HEK293 (cell line): ENCODE data around the gene THUMPD1.
A peak's percentile ranks its signal among the peaks of the same experiment; 100 is the strongest.
"Not testable (repeated sequence)": the region's sequence is repeated elsewhere in the genome, so short reads cannot be mapped to it uniquely, and the experiment has no call there.

Experiments used
- CTCF ChIA-PET: fragments of 350-600 bp; formaldehyde crosslinking; extraction: SDS; loops from one replicate; lab custom pipeline; 2021; ENCODE audit warnings: antibody characterized with exemption; lab: Yijun Ruan, JAX
- POLR2A ChIA-PET: fragments of 300-600 bp; formaldehyde crosslinking; extraction: SDS; loops from one replicate; lab custom pipeline; 2020; ENCODE audit warnings: antibody characterized with exemption, inconsistent platforms; lab: Yijun Ruan, JAX
- H3K27ac ChIP-seq: fragments of 200-500 bp; sonication (Bioruptor generic); 2 replicates; pipeline ENCODE4 v1.5.1; 2014; ENCODE audit warnings: low read depth, low read length, control low read depth, inconsistent platforms; ENCODE audit errors: extremely low read depth
- H3K36me3 ChIP-seq, 2 experiments: fragments of 200-500 bp in 1 of 2; sonication (Bioruptor generic) in 1 of 2; 1 replicate in 1 of 2; 2 replicates in 1 of 2; pipeline ENCODE4 v1.5.1; 2014 to 2017; ENCODE audit warnings: inconsistent platforms in 2 of 2, low read length in 2 of 2; ENCODE audit not compliant: control insufficient read depth in 2 of 2, insufficient read depth in 1 of 2
- H3K4me1 ChIP-seq: fragments of 200-500 bp; sonication (Bioruptor generic); 2 replicates; pipeline ENCODE4 v1.5.1; 2014; ENCODE audit warnings: mild to moderate bottlenecking, low read length, inconsistent platforms; ENCODE audit not compliant: control insufficient read depth, insufficient read depth
- H3K4me3 ChIP-seq: 2 replicates; pipeline ENCODE4 v1.5.1; 2011; ENCODE audit warnings: low read depth, mild to moderate bottlenecking, control low read depth, low read length, moderate library complexity
- H3K9me3 ChIP-seq: fragments of 200-500 bp; sonication (Bioruptor generic); 2 replicates; pipeline ENCODE4 v1.5.1; 2014; ENCODE audit warnings: low read depth, low read length, inconsistent platforms; ENCODE audit not compliant: control insufficient read depth, insufficient read depth
- EGR2 ChIP-seq: fragments of 450-650 bp; formaldehyde crosslinking; IDR thresholded peaks from 2 replicates; pipeline ENCODE4 v1.5.1; 2016; ENCODE audit warnings: low read depth, missing biosample characterization, missing genetic modification characterization
- MZF1 ChIP-seq: fragments of 450-650 bp; formaldehyde crosslinking; IDR thresholded peaks from 2 replicates; pipeline ENCODE4 v1.5.1; 2017; ENCODE audit warnings: missing biosample characterization, missing genetic modification characterization, borderline replicate concordance
- OSR2 ChIP-seq: fragments of 450-650 bp; formaldehyde crosslinking; IDR thresholded peaks from 2 replicates; pipeline ENCODE4 v1.5.1; 2016; ENCODE audit warnings: missing biosample characterization, missing genetic modification characterization
- RBAK ChIP-seq: fragments of 450-650 bp; formaldehyde crosslinking; IDR thresholded peaks from 2 replicates; pipeline ENCODE4 v1.5.1; 2016; ENCODE audit warnings: missing biosample characterization, missing genetic modification characterization
- ZBTB21 ChIP-seq: fragments of 450-650 bp; formaldehyde crosslinking; IDR thresholded peaks from 2 replicates; pipeline ENCODE4 v1.5.1; 2017; ENCODE audit warnings: missing biosample characterization, missing genetic modification characterization
- ZNF114 ChIP-seq: fragments of 450-650 bp; formaldehyde crosslinking; IDR thresholded peaks from 2 replicates; pipeline ENCODE4 v1.5.0; 2017; ENCODE audit warnings: missing biosample characterization, missing genetic modification characterization
- ZNF184 ChIP-seq: fragments of 450-650 bp; IDR thresholded peaks from 2 replicates; pipeline ENCODE4 v1.5.1; 2018; ENCODE audit warnings: missing biosample characterization, mild to moderate bottlenecking, missing genetic modification characterization
- ZNF2 ChIP-seq: fragments of 450-650 bp; formaldehyde crosslinking; IDR thresholded peaks from 2 replicates; pipeline ENCODE4 v1.5.1; 2016; ENCODE audit warnings: missing biosample characterization, missing genetic modification characterization
- ZNF433 ChIP-seq: fragments of 450-650 bp; formaldehyde crosslinking; IDR thresholded peaks from 2 replicates; pipeline ENCODE4 v1.5.1; 2016; ENCODE audit warnings: missing biosample characterization, missing genetic modification characterization, low read depth
- ZNF558 ChIP-seq: fragments of 450-650 bp; formaldehyde crosslinking; IDR thresholded peaks from 2 replicates; pipeline ENCODE4 v1.5.1; 2016; ENCODE audit warnings: missing biosample characterization, missing genetic modification characterization
- ZNF571 ChIP-seq: fragments of 450-650 bp; formaldehyde crosslinking; IDR thresholded peaks from 2 replicates; pipeline ENCODE4 v1.5.0; 2017; ENCODE audit warnings: missing biosample characterization, missing genetic modification characterization
- ZNF600 ChIP-seq: fragments of 450-650 bp; formaldehyde crosslinking; IDR thresholded peaks from 2 replicates; pipeline ENCODE4 v1.5.1; 2016; ENCODE audit warnings: missing biosample characterization, missing genetic modification characterization
- ZNF654 ChIP-seq: fragments of 450-650 bp; formaldehyde crosslinking; IDR thresholded peaks from 2 replicates; pipeline ENCODE4 v1.5.1; 2016; ENCODE audit warnings: low read depth, missing biosample characterization, missing genetic modification characterization
- ZXDB ChIP-seq: fragments of 450-650 bp; formaldehyde crosslinking; IDR thresholded peaks from 2 replicates; pipeline ENCODE4 v1.5.1; 2016; ENCODE audit warnings: missing biosample characterization, missing genetic modification characterization
- TF ChIP-seq, protein P1 (sequence below): fragments of 450-650 bp; formaldehyde crosslinking; IDR thresholded peaks from 2 replicates; pipeline ENCODE4 v1.5.1; 2016; ENCODE audit warnings: missing biosample characterization, missing genetic modification characterization
- TF ChIP-seq, protein P2 (sequence below): fragments of 450-650 bp; formaldehyde crosslinking; IDR thresholded peaks from 2 replicates; pipeline ENCODE4 v1.5.1; 2016; ENCODE audit warnings: missing biosample characterization, missing genetic modification characterization
- TF ChIP-seq, protein P3 (sequence below): fragments of 450-650 bp; formaldehyde crosslinking; IDR thresholded peaks from 2 replicates; pipeline ENCODE4 v1.5.1; 2016; ENCODE audit warnings: missing biosample characterization, missing genetic modification characterization

Gene THUMPD1

DNA sequence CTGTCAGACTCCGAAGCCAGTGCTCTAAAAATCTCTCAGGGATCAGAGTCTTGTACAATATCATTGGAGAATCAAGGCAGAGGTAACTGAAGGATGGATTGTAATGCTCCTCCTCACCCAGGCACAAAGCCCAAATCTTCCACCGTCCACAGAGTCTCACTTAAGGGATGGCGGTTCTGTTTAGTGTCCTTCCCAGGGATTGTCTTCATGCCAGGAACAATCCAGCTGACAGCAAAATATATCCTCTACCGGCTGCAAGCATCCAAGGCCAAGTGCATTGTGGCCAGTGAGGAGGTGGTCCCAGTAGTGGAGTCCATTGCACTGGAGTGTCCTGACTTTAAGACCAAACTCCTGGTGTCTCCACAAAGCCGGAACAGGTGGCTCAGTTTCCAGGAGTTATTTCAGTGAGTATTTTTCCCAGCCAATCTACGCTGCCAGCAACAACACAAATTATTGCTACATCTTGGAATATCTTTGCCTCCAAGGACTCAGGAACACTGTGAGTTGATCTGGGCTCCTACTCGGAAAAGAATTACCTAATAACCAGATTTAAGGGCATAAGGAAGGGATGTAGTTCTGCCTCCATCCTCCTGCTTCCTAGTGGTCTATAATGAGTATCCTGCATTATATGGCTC lies 30.2 kb downstream of the THUMPD1 start:
- ChIA-PET POLR2A (no interaction called here), CTCF (interaction anchor here (0.6 to 1.0 kb wide), 2 partner anchors 19 to 317 kb away, joined by 3 to 4 read pairs; no protein-coding TSS in a partner anchor)
- TF ChIP-seq ZBTB21 (no peak), ZXDB (tag by site-specific recombination) (no peak), ZNF654 (tag by site-specific recombination) (no peak), OSR2 (tag by site-specific recombination) (no peak)
- Histone ChIP-seq H3K9me3 (no peaks in the 10 kb centered on the region), H3K36me3 (no peaks in the 10 kb centered on the region), H3K4me1 (no peaks in the 10 kb centered on the region), H3K4me3 (no peak overlapping the region), H3K27ac (no peak overlapping the region)

DNA sequence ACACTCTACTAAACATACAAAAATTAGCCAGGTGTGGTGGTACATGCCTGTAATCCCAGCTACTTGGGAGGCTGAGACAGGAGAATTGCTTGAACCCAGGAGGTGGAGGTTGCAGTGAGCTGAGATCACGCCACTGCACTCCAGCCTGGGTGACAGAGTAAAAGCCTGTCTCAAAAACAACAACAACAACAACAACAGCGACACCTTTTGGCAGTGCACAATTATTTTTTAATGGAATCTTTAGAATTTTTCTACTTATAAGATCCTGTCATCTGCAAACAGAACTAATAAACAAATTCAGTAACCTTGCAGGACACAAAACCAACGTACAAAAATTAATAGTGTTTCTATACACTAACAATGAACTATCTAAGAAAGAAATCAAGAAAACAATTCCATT lies 33.5 kb downstream of the THUMPD1 start:
- H3K4me1 ChIP-seq, H3K27ac ChIP-seq, POLR2A ChIA-PET, H3K9me3 ChIP-seq, H3K36me3 ChIP-seq, H3K4me3 ChIP-seq: not testable (repeated sequence)
- CTCF ChIA-PET, result interaction anchor here (0.5 to 0.9 kb wide), 5 partner anchors 12 to 647 kb away, joined by 3 to 6 read pairs (median 3); no protein-coding TSS in a partner anchor
- TF ChIP-seq ZNF654 (tag by site-specific recombination) (peak; percentile 25), ZNF2 (peak; percentile 90)

DNA sequence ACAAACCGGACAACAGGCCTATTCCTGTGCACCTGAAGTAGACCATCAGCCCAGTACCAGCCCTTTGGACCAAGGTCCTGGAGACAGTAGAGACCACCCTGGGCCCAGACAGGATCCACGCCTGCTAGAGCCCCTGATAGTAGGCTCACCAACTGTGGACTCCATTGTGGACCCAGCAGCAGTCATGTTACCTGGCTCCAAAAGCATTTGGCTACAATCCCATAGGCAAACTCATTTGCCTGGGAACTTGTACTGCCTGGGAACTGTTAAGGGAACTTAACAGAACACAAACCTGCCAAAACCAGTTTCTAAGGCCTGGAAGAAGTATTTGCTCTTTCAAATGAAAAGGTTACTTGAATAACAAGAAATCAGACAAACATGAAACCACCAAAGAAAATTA lies 34.2 kb downstream of the THUMPD1 start:
- no peaks in the 10 kb centered on the region for H3K4me1 ChIP-seq
- no peaks in the 10 kb centered on the region for H3K36me3 ChIP-seq
- POLR2A ChIA-PET, result no interaction called here
- H3K9me3 ChIP-seq, result no peaks in the 10 kb centered on the region
- no peak overlapping the region for H3K4me3 ChIP-seq
- CTCF ChIA-PET, result interaction anchor here (0.6 to 0.9 kb wide), 3 partner anchors 13 to 647 kb away, joined by 3 to 4 read pairs (median 3); no protein-coding TSS in a partner anchor
- no peak for TF ChIP-seq ZNF114 (tag by site-specific recombination)
- H3K27ac ChIP-seq, result no peak overlapping the region

DNA sequence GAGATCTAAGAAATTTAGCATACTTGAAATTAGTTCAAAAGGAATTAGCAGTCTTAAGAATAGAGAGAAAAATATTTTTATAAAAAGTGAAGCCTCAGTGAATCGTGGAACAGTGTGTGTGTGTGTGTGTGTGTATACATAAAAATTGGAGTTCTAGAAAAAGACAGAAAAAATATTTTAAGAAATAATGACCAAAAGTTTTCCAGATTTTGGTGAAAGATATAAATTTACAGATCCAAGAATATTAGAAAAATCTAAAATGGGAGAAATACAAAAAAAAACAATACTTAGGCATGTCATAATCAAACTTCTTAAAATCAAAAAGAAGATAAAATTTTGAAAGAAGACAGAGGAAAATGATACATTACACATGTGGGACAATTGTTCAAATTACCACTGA lies 35.6 kb downstream of the THUMPD1 start:
- peak; percentile 96 for TF ChIP-seq ZNF558 (tag by site-specific recombination)
- POLR2A ChIA-PET, H3K9me3 ChIP-seq, H3K27ac ChIP-seq, H3K4me1 ChIP-seq, H3K4me3 ChIP-seq, H3K36me3 ChIP-seq: not testable (repeated sequence)
- CTCF ChIA-PET, result interaction anchor here (0.8 kb wide), 1 partner anchor 11 kb away, joined by 6 read pairs; no protein-coding TSS in a partner anchor

DNA sequence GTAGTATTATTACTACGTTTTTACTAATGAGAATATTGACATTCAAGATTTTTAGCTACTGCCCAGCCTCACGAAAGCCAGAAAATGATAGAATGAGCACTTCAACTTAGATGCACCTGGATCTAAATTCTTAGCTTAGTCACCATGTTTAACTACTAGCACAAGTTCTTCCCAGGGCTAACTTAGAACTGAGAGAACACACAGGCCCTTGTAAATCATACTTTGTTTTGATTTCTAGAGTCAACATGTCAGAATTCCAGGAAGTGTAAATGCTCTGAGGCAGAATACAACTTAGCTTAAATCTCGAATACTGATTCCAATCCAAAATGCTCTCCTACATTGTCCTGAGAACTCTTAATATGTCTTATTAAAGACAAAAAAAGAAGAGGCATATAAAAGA lies 37.3 kb downstream of the THUMPD1 start:
- Histone ChIP-seq H3K4me3 (no peak overlapping the region), H3K36me3 (no peaks in the 10 kb centered on the region), H3K27ac (no peak overlapping the region), H3K9me3 (no peaks in the 10 kb centered on the region), H3K4me1 (no peaks in the 10 kb centered on the region)
- CTCF ChIA-PET, result interaction anchor here (0.9 kb wide), 1 partner anchor 323 kb away, joined by 3 read pairs; no protein-coding TSS in a partner anchor
- POLR2A ChIA-PET, result no interaction called here
- TF ChIP-seq ZNF571 (tag by site-specific recombination) (no peak), ZBTB21 (no peak), RBAK (tag by site-specific recombination) (no peak), ZNF433 (no peak), ZNF600 (tag by site-specific recombination) (no peak), EGR2 (no peak), OSR2 (tag by site-specific recombination) (no peak), MZF1 (no peak), ZNF184 (tag by site-specific recombination) (no peak)
- TF ChIP-seq, protein P1, sequence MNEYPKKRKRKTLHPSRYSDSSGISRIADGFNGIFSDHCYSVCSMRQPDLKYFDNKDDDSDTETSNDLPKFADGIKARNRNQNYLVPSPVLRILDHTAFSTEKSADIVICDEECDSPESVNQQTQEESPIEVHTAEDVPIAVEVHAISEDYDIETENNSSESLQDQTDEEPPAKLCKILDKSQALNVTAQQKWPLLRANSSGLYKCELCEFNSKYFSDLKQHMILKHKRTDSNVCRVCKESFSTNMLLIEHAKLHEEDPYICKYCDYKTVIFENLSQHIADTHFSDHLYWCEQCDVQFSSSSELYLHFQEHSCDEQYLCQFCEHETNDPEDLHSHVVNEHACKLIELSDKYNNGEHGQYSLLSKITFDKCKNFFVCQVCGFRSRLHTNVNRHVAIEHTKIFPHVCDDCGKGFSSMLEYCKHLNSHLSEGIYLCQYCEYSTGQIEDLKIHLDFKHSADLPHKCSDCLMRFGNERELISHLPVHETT (tag by site-specific recombination), result no peak
- TF ChIP-seq, protein P2, sequence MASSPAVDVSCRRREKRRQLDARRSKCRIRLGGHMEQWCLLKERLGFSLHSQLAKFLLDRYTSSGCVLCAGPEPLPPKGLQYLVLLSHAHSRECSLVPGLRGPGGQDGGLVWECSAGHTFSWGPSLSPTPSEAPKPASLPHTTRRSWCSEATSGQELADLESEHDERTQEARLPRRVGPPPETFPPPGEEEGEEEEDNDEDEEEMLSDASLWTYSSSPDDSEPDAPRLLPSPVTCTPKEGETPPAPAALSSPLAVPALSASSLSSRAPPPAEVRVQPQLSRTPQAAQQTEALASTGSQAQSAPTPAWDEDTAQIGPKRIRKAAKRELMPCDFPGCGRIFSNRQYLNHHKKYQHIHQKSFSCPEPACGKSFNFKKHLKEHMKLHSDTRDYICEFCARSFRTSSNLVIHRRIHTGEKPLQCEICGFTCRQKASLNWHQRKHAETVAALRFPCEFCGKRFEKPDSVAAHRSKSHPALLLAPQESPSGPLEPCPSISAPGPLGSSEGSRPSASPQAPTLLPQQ, result no peak
- TF ChIP-seq, protein P3, sequence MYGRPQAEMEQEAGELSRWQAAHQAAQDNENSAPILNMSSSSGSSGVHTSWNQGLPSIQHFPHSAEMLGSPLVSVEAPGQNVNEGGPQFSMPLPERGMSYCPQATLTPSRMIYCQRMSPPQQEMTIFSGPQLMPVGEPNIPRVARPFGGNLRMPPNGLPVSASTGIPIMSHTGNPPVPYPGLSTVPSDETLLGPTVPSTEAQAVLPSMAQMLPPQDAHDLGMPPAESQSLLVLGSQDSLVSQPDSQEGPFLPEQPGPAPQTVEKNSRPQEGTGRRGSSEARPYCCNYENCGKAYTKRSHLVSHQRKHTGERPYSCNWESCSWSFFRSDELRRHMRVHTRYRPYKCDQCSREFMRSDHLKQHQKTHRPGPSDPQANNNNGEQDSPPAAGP (tag by site-specific recombination), result no peak
